Activated naive CD4-positive, alpha-beta T cell treated with anti-CD3 and anti-CD28 coated beads, Interleukin-2, amount 10 ng/mL, durations not matched to agents 7 days and 5 days (primary cell): ENCODE measurements around the gene MGMT.

Source experiments
- CTCF ChIA-PET: fragments of 350-600 bp; sonication (Branson Sonifier 250); formaldehyde crosslinking; loops from one replicate; lab custom pipeline; 2021; ENCODE audit warnings: antibody characterized with exemption; lab: Charles Lee
- DNase-seq: peaks from one replicate; pipeline ENCODE4 v3.0.0-alpha.2; 2020
- H3K27ac Mint-ChIP-seq: one replicate; pipeline ENCODE4 v1.8.0; 2021; ENCODE audit warnings: mild to moderate bottlenecking, moderate library complexity, mixed read lengths
- H3K27me3 Mint-ChIP-seq: one replicate; pipeline ENCODE4 v1.8.0; 2021; ENCODE audit warnings: mild to moderate bottlenecking, mixed read lengths
- H3K36me3 Mint-ChIP-seq: one replicate; pipeline ENCODE4 v1.8.0; 2021; ENCODE audit warnings: mixed read lengths
- H3K4me1 Mint-ChIP-seq: one replicate; pipeline ENCODE4 v1.8.0; 2021; ENCODE audit warnings: mixed read lengths
- H3K4me3 Mint-ChIP-seq: one replicate; pipeline ENCODE4 v1.8.0; 2021; ENCODE audit warnings: mild to moderate bottlenecking, moderate library complexity, mixed read lengths
- H3K9me3 Mint-ChIP-seq: one replicate; pipeline ENCODE4 v1.8.0; 2021; ENCODE audit warnings: mixed read lengths

The MGMT gene

DNA sequence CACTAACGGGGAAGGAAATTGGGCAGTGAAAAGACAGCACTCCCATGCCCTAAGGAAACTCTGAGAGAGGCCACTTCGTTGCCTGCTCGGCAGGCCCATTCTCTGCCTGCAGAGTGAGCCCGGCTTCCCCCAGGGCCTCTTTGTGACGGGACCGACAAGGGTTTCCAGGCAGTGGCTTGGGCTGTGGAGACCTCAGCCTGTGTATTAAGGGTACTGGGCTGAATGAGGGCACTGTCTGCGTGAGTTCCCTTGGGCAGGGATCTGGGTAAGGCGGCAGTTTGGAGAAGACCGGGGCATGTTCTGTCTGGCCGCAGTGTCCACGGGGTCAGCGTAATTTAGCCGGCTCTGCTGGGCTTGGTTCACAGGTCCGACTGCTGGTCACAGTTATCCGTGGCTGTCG is 237.2 kb downstream of the MGMT start:
- Mint-ChIP-seq H3K36me3 (peaks cover 4% of the 10 kb centered on the region), H3K27ac (no peak overlapping the region), H3K4me1 (peaks cover 6% of the 10 kb centered on the region), H3K27me3 (no peaks in the 10 kb centered on the region), H3K9me3 (no peaks in the 10 kb centered on the region), H3K4me3 (no peak overlapping the region)
- CTCF ChIA-PET, result no interaction called here
- DNase-seq, result no peak

DNA sequence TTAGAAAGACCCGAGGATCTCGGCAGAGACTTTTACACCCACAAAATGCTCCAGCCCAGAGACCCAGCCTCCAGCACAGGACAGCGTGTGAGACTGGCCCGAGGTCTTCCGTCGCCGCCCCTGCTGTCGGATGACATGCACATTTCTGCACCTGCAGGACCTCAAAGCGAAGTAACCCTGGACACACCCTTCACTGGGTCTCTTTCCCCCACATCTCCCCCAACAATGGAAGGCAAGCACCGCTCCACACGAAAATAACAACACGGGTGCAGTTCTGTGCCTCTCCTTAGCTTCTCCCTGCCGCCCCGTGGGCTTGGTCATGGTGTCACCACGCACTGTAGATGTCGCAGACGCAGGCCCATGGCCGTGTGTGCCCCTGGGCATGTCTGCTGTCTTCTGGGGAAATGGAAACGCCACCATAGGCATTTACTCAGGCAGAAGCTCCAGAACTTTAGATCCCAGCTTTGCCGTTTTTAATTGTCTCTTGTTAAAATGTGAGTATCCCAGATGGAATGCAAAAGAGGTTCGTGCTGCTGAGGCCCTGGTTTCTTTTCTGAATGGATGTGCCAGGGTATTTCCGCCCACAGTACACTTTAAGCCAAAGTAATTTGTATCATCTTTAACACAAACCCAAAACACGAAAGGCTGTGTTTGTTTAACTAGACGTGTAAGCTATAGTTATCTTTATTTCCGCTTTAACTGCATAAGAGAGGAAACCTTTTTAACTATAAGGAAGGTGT is 237.9 kb downstream of the MGMT start:
- H3K9me3 Mint-ChIP-seq, result no peaks in the 10 kb centered on the region
- CTCF ChIA-PET, result interaction anchor here (0.6 kb wide), 1 partner anchor 11 kb away, joined by 3 read pairs; no protein-coding TSS in a partner anchor
- H3K27me3 Mint-ChIP-seq, result no peaks in the 10 kb centered on the region
- H3K4me3 Mint-ChIP-seq, result no peak overlapping the region
- H3K27ac Mint-ChIP-seq, result no peak overlapping the region
- H3K36me3 Mint-ChIP-seq, result peaks cover 4% of the 10 kb centered on the region
- H3K4me1 Mint-ChIP-seq, result peaks cover 6% of the 10 kb centered on the region
- no peak for DNase-seq

DNA sequence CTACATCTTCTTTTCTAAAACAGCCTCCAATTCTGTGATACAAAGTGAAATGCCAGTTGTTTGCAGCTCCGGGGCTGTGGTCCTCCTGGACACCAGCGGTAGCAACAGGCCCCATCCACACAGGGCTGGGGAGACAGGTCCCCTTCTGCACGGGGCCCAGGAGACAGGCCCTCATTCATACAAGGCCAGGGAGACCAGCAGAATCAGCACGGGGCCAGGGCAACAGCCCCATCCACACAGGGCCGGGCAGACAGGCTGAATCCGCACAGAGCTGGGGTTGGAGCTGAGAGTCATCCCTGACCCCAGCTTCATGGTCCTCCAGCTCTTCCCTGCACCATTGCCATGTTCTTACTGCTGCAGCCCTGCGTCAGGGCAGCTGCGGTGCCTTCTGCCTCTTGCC is 238.6 kb downstream of the MGMT start:
- H3K9me3 Mint-ChIP-seq, result no peaks in the 10 kb centered on the region
- H3K4me1 Mint-ChIP-seq, result peaks cover 6% of the 10 kb centered on the region
- H3K36me3 Mint-ChIP-seq, result peaks cover 4% of the 10 kb centered on the region
- no peak overlapping the region for H3K4me3 Mint-ChIP-seq
- H3K27me3 Mint-ChIP-seq, result no peaks in the 10 kb centered on the region
- CTCF ChIA-PET, result no interaction called here
- DNase-seq, result no peak
- H3K27ac Mint-ChIP-seq, result no peak overlapping the region

GRCh38 chr10:129706081-129706480 is 239.0 kb downstream of the MGMT start:
- Mint-ChIP-seq H3K27me3 (no peaks in the 10 kb centered on the region), H3K27ac (no peak overlapping the region), H3K4me1 (peaks cover 6% of the 10 kb centered on the region), H3K4me3 (no peak overlapping the region), H3K36me3 (peaks cover 4% of the 10 kb centered on the region), H3K9me3 (no peaks in the 10 kb centered on the region)
- no peak for DNase-seq
- CTCF ChIA-PET, result no interaction called here

DNA sequence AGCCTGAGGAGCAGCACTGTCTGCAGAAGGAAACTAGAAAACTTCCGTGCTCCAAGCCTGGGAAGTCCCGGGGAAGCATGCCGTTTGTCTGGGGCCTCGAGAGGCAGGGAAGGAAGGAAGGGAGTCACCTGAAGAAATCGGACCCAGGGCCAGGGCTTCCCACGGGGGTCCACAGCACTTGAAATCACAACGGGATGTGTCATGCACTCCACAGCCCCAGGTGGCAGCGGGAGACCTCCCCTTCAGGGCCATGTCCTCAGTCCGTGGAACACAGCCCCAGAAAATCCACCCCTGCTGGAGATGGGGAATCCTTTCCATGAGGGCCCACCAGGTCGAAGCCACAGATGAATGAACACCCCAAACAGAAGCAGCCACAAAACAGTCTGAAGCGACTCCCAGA is 239.5 kb downstream of the MGMT start:
- H3K27me3 Mint-ChIP-seq, result no peaks in the 10 kb centered on the region

DNA sequence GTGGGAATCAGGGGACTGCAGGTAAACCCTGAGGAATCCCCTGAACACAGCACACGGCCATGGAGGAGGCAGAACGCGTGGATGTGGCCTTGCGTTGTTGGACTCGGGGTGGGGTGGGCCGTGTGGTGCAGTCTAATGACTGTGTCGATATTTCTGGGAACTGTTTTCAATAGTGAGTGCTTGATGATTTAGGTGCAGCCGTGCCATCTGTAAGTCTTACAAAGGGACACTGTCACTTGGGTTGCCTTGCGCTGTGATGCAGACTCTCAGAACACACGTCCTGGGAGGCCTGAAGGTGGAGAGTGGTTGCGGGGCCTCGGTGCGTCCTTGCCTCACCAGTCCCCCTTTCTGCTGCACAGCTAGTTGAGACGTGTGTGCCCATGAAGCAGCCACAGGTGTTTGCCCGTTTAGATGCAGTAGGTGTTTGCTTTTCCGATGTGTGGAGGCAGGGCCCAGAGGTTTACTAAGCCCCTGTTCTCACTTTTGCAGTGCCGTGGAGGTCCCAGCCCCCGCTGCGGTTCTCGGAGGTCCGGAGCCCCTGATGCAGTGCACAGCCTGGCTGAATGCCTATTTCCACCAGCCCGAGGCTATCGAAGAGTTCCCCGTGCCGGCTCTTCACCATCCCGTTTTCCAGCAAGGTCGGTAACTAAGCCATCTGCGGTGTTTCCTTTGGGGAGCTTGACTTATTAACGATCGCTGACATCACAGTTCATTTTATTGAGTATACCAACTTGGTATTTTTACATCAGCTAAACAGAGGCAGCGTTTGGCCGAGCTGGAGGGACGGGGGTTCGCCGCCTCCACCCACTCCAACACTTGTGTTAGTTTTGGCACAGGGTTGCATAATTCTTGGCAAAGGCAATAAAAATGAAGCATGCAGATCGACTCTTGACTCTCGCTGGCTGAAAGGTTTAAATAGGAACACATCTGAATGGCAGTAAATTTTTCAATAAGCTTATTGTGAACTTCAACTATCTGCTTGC is 240.7 kb downstream of the MGMT start:
- DNase-seq, result no peak
- Mint-ChIP-seq H3K27ac (no peak overlapping the region), H3K4me3 (no peak overlapping the region), H3K27me3 (no peaks in the 10 kb centered on the region), H3K36me3 (peaks cover 4% of the 10 kb centered on the region), H3K4me1 (peaks cover 6% of the 10 kb centered on the region), H3K9me3 (no peaks in the 10 kb centered on the region)
- CTCF ChIA-PET, result no interaction called here

More for the DNA sequence above, 239.5 kb downstream of the MGMT start:
- Mint-ChIP-seq H3K4me1 (peaks cover 6% of the 10 kb centered on the region), H3K9me3 (no peaks in the 10 kb centered on the region), H3K36me3 (peaks cover 4% of the 10 kb centered on the region), H3K27ac (no peak overlapping the region), H3K4me3 (no peak overlapping the region)
- DNase-seq, result no peak
- CTCF ChIA-PET, result no interaction called here

DNA sequence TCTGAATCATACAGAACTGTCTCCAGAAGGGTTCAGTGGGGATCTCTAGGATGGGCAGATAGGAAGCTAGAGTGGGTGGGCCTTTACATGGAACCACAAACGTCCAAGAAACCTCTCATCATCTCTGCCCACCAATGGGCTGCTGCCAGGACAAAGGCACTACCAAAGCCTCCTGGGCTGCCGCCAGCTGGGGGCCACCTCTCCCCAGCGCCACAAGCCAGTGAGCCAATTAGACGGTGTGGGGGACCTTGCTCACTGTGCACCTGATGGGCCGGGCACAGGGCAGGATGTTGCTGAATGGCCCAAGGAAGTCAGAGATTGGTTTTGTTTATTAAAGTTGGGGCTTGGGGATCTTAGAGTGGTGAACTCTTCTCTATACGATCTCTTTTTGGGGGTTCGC is 242.1 kb downstream of the MGMT start:
- CTCF ChIA-PET, result no interaction called here
- DNase-seq, result no peak
- no peak overlapping the region for H3K27ac Mint-ChIP-seq
- H3K4me1 Mint-ChIP-seq, result peaks cover 3% of the 10 kb centered on the region
- H3K9me3 Mint-ChIP-seq, result no peaks in the 10 kb centered on the region
- peaks cover 4% of the 10 kb centered on the region for H3K36me3 Mint-ChIP-seq
- no peaks in the 10 kb centered on the region for H3K27me3 Mint-ChIP-seq
- no peak overlapping the region for H3K4me3 Mint-ChIP-seq

DNA sequence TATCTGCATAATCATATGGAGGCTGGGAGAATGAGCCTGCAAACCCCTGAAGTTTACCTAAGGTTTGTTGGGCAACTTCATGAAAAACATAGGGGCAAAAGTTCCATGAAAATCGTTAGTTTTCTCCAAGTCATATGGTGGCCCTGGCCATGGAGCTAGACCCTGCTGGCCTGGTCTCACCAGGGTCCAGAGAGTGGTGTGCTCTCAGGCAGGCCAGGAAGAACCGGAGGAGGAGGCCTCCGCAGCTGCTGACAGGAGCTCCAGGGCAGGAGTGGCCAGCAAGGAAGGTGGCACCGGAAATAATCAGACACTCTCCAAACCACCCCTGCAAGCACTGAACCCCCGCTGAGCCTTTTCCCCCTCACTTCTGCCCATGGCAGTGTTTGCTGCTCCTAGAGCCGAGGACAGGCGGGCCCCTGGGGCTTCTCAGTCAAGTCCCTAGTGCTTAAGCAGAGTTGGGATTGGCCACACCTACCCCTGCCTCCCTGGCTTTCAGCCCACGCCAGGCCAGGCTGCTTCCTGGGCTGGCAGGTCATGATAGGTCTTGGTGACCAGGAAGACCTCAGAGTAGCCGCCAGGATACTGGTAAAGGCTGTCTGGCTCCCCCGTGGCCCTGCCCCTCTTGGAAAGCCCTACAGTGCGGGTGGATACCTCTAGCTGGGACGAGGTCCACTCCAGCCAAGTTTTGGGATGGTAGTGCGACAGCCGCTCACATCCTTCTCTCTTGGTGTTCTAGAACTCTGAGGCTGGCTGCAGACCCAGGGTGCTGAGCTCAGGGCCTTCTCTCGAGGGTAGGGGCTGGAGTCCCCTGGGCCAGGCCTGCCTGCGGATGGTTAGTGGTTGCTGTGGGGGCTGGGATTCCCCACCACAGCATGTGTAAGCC is 242.8 kb downstream of the MGMT start:
- Mint-ChIP-seq H3K36me3 (peaks cover 4% of the 10 kb centered on the region), H3K27ac (no peak overlapping the region), H3K27me3 (no peaks in the 10 kb centered on the region), H3K4me3 (no peak overlapping the region), H3K9me3 (no peaks in the 10 kb centered on the region), H3K4me1 (peaks cover 3% of the 10 kb centered on the region)
- CTCF ChIA-PET, result no interaction called here
- no peak for DNase-seq

DNA sequence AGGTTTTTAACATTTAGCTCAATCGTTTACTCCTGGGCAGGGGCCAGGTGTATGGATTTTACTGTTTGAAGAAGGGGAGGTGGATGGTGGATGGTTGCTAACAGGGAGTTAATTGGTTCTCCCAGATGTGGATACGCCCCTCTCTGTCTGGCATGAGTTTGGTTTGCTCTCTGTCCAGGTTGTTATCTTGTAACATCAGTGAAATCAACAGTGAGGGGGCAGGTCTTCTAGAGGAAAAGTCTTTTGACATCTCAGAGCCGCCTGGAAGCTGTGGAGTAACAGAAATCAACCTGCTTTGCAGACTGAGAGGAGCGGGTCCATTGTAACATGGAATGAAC is 243.4 kb downstream of the MGMT start:
- peaks cover 4% of the 10 kb centered on the region for H3K36me3 Mint-ChIP-seq
- H3K4me3 Mint-ChIP-seq, result no peak overlapping the region
- H3K27me3 Mint-ChIP-seq, result no peaks in the 10 kb centered on the region
- CTCF ChIA-PET, result no interaction called here
- no peak for DNase-seq
- H3K9me3 Mint-ChIP-seq, result no peaks in the 10 kb centered on the region
- no peaks in the 10 kb centered on the region for H3K4me1 Mint-ChIP-seq
- H3K27ac Mint-ChIP-seq, result no peak overlapping the region

DNA sequence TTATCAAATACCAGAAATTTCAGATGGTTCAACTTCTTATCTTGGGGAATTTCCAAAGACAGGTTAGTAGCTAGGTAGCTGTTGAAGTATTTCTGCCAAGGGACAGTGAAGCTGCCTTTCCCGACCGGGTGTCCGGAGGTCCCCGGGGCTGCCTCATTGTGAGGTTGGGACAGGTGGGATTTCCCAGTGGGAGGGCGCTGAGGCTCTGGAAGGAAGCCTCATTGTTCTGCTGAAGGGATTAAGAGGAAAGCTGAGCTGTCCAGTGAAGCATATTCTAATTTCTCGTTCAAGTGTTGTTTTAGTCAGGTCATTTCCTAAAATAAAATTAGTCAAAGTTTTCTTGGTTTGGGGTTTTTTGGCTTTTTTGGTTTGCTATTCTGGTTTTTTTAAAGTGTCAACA is 244.2 kb downstream of the MGMT start:
- H3K36me3 Mint-ChIP-seq, result peaks cover 4% of the 10 kb centered on the region
- H3K27ac Mint-ChIP-seq, result no peak overlapping the region
- H3K4me1 Mint-ChIP-seq, result no peaks in the 10 kb centered on the region
- DNase-seq, result no peak
- CTCF ChIA-PET, result no interaction called here
- H3K9me3 Mint-ChIP-seq, result no peaks in the 10 kb centered on the region
- no peaks in the 10 kb centered on the region for H3K27me3 Mint-ChIP-seq
- H3K4me3 Mint-ChIP-seq, result no peak overlapping the region

- Mint-ChIP-seq H3K4me3 (no peak overlapping the region), H3K27ac (no peak overlapping the region), H3K9me3 (no peaks in the 10 kb centered on the region), H3K4me1 (no peaks in the 10 kb centered on the region), H3K27me3 (no peaks in the 10 kb centered on the region), H3K36me3 (peaks cover 4% of the 10 kb centered on the region)
- CTCF ChIA-PET, result no interaction called here
- no peak for DNase-seq
Observed at GRCh38 chr10:129712000-129712399, 245.0 kb downstream of the MGMT start.

- H3K27me3 Mint-ChIP-seq, result no peaks in the 10 kb centered on the region
- H3K4me1 Mint-ChIP-seq, result no peaks in the 10 kb centered on the region
- H3K4me3 Mint-ChIP-seq, result no peak overlapping the region
- no peak overlapping the region for H3K27ac Mint-ChIP-seq
- H3K9me3 Mint-ChIP-seq, result peaks cover 4% of the 10 kb centered on the region
- no peak for DNase-seq
- CTCF ChIA-PET, result no interaction called here
- peaks cover 2% of the 10 kb centered on the region for H3K36me3 Mint-ChIP-seq
Observed at GRCh38 chr10:129713659-129714265, 246.7 kb downstream of the MGMT start.

GRCh38 chr10:129715805-129716204 is 248.8 kb downstream of the MGMT start:
- Mint-ChIP-seq H3K27ac (no peak overlapping the region), H3K36me3 (no peaks in the 10 kb centered on the region), H3K27me3 (no peaks in the 10 kb centered on the region), H3K4me1 (no peaks in the 10 kb centered on the region), H3K4me3 (no peak overlapping the region), H3K9me3 (peaks cover 11% of the 10 kb centered on the region)
- no peak for DNase-seq
- CTCF ChIA-PET, result interaction anchor here (0.8 kb wide), 1 partner anchor 11 kb away, joined by 3 read pairs; no protein-coding TSS in a partner anchor
